HG03432 (cell line): Measurements from ENCODE around the gene UBLCP1.

Experiments
- ATAC-seq: cut with Tn5 transposase; IDR thresholded peaks from one replicate; pipeline ENCODE4 v1.9.1; 2021; ENCODE audit warnings: mild to moderate bottlenecking, moderate library complexity; ENCODE audit not compliant: unreplicated experiment

Gene UBLCP1

DNA sequence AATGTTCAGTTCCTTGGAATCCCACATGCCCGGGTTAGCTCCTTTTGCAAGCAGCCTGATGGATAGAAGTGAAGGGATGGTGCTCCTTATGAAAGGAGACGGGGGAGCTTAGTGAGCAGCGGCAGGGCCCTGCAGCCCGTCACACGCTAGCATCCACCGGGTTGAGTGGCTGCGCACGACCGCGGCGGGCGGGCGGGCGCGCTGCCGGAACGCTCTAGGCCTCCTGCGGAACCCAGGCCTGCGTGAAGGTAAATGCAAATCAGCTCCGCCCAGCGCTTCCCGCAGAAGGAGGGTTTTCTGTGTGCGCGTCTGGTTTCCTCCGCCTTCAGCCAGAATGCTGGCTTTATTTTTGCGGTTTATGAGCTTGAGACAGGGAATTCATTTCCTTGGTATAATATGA lies 47.4 kb downstream of the UBLCP1 start:
- ATAC-seq: peak; percentile 62

GRCh38 chr5:159311063-159311462 lies 48.0 kb downstream of the UBLCP1 start:
- no peak for ATAC-seq

GRCh38 chr5:159313197-159313596 lies 50.1 kb downstream of the UBLCP1 start:
- no peak for ATAC-seq

- peak; percentile 65 for ATAC-seq
These were observed 53.7 kb downstream of the UBLCP1 start for GRCh38 chr5:159316519-159317383.

DNA sequence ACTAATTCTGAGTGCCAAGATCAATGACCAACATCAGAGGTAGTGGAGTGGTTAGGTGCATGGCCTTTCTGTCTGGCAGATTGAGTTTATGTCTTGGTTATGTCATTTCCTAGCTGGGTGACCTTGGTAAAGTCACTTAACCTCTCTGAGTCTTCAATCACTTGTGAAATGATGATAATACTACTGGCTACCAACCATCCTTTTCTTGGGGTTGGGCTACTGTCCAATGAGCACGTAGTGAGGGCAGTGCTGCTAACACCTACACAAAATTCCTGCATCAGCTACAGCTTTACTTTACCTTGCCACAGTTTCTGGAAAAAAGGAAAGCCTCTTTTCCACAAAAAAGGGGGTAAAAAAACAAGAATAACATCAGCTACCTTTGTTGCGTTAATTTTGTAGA lies 54.8 kb downstream of the UBLCP1 start:
- ATAC-seq: no peak

GRCh38 chr5:159318448-159318847 lies 55.4 kb downstream of the UBLCP1 start:
- ATAC-seq: no peak

GRCh38 chr5:159319363-159319762 lies 56.3 kb downstream of the UBLCP1 start:
- no peak for ATAC-seq

GRCh38 chr5:159319832-159320231 lies 56.7 kb downstream of the UBLCP1 start:
- no peak for ATAC-seq

GRCh38 chr5:159322180-159322579 lies 59.1 kb downstream of the UBLCP1 start:
- ATAC-seq: peak; percentile 48

DNA sequence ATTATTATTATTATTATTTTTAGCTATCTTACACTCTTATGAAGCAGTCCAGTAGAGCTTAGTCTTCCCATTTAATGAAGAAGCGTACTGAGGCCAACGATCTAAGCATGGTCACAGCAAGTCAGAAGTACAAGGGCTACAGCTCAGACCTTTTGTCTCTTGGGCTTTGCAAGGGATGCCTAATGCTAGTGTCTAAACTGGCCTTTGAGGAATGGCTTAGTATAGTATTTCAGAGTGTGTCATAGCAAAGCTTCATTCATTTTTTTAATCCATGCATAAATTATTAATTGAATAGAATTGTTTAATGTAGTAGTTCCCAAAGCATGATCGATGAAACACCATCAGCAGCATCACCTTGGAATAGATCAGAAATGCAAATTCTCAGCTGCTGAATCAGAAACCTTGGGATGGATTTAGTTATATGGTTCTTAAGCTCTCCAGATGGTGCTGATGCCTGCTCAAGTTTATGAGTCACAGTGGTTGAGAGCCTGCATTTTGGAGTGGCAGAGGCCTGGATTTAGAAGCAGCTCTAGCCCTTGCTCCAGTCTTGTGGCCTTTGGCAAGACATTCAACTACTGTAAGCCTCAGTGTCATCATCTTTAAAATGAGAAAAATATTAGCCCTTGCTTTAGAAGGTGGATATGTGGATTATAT lies 61.1 kb downstream of the UBLCP1 start:
- ATAC-seq: no peak

GRCh38 chr5:159324986-159325385 lies 61.9 kb downstream of the UBLCP1 start:
- ATAC-seq: no peak

DNA sequence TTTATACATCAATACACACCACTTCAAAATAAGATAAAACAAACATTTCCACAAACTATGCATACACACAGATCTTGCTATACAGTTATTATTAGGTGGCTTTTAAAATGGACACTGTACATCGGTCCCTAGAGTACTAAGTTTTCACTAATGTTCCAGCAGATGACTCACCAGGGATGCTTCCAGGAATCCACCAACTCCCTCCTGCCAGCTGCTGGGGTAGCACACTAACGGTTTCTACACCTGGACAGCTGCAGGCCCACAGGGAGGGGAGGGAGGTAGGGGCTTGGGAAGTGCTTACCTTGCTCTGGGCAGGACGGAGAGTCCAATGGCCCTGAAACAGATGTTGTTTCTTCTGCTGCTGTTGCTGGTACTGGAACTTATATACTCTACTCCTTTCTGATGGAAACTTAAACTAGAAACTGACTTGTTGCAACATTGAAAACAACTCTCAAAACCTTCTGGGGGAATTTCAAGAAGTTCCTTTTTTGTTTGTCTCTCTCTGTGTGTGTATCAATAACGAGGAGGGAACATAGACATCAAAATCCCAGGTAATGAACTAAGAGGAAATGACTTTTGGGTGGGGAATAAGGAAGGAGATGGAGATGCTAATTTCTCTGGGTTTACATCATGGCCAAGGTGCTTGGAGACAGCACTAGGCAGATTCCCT lies 67.2 kb downstream of the UBLCP1 start, which contains the start of gene IL12B:
Gene IL12B (minus strand): TSS at position 357 of the 670 bp plus-strand sequence. CDS start 3,705 bp downstream, outside the sequence.
- ATAC-seq: no peak

DNA sequence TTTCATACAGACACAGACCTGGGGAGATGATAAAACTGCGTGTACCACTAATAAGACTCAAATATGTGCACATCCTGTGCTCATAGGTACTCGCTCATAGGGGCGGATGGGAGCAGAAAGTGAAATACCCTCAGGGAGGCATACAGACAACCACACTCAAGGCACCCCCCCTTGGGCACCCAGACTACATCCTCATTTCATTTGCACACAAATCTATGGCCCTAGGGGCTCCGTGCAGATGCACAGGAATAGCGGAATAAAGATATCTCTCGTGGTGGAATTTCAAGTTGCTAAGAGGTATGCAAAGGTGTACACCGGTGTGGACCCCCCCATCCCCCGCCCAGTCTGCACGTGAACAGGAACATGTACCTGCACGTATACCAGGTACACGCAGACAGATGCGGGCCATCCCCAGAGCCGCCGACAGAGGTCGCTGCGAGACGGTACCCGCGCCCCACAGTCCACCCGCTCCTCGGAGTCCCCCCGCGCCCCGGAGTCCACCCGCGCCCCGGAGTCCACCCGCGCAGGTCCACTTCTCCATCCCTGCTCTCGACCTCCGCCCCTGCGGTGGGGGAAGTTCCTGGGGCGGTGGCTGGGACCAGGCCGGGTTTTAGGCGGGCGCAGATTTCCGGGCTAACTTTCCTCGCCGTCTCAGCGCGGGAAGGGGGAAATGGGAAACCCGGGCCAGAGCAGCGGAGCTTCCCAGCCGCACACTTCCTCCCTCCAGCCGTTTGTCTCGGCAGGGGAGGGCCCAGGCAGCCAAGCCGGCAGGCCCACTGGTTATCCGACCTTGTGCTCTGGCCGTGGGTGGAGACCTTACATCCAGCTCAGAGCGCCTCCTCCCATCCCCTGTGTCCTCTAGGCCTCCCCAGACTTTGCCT lies 68.2 kb downstream of the UBLCP1 start:
- peak; percentile 79 for ATAC-seq

DNA sequence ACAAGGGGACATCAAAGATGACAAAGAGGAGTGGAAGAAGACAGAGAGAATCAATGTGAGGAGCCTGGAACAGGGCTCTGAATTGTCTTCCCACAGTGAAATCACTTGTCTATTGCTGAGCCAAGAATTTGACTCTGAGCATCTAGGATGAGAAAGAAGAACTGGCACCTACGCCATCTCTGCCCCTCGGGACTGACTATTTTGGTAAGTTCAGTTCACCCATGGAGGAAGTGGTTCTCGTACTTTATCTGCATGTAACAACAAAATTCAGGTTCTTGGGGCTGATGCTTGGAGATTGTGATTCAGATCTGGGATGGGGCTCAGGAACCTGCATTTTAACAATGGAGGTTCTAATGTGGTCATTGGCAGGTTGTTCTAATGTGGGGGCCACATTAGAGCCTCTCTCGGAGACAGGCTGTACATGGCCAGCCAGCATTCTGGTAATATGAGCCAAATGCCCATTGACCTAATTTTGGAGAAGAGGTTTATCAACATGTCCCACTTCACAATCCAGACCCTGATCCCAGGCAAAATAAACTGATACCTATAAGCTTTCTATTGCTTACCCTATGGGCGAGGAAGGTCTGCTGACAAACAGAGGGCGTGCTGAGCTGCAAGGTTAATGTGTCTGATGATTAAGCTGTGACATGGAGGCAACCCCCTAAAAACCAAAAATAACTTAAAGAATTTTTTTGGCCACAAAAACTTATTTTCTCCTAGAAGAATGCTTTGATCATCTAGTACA lies 69.9 kb downstream of the UBLCP1 start:
- ATAC-seq: peak; percentile 39

DNA sequence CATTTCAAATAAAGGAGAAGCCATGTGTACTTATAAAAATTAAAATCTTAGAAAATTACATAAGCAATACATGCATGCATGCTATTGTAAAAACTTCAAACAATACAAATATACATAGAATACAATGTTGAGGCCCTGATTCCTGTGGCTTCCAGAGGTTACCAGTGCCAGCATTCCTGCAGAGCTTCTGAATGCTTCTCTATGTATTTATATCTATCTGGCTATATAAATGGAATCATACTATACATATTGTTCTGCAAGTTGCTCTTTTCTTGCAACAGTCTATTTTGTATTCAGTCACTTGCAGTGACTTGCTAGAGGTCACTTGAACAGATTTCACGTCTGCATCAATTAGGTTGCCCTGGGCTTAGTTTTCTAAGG lies 70.4 kb downstream of the UBLCP1 start:
- no peak for ATAC-seq
